HG03457 (cell line): ENCODE data around the gene JMJD1C.
"Not testable (repeated sequence)": the region's sequence is repeated elsewhere in the genome, so short reads cannot be mapped to it uniquely, and the experiment has no call there.

Experiments
- ATAC-seq: cut with Tn5 transposase; IDR thresholded peaks from one replicate; pipeline ENCODE4 v1.9.1; 2021; ENCODE audit warnings: moderate number of reproducible peaks; ENCODE audit not compliant: unreplicated experiment

The JMJD1C gene

DNA sequence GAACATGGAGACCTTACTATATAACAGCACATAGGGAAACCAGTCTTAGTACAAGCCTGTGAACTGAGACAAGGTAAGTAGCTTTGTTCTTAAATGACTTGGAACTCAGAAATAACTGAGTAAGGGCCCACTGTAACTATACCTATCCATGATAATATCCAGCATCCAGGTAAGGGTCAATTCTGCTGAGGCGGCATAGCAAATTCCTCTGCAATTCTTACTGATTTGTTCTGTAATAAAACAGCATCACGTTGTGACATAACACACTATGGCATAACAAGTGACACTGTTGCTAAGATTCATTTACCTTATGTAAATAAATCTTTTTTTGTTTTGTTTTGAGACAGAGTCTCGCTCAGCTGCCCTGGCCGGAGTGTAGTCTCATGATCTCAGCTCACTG, 97.4 kb downstream of the JMJD1C start:
- ATAC-seq, result no peak

GRCh38 chr10:63366933-63367332, 98.8 kb downstream of the JMJD1C start:
- ATAC-seq, result no peak

- ATAC-seq, result no peak
Measured at GRCh38 chr10:63365976-63366765, 99.6 kb downstream of the JMJD1C start.

DNA sequence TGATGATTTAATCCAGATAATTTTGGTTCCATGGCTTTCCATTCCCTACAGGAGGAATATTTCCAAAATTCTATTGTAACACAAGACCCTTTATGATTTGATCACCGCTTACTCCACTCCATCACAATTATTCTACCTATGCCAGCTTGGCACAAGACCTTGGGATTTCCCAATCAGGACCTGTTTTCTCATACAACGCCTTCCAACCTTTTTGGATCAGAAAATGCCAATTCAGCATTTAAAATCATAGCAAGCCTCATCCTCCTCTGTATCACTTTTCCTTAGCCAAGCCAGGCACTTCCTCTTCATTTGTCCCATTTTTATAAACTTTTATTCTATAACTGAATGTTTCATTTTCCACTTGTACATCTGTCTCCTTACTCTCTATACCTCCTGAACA, 100.9 kb downstream of the JMJD1C start:
- no peak for ATAC-seq

- ATAC-seq, result no peak
Measured at GRCh38 chr10:63363951-63364350, 101.8 kb downstream of the JMJD1C start.

- peak; percentile 5 for ATAC-seq
Measured at GRCh38 chr10:63355682-63356081, 110.1 kb downstream of the JMJD1C start.

GRCh38 chr10:63352976-63353375, 112.8 kb downstream of the JMJD1C start:
- no peak for ATAC-seq

DNA sequence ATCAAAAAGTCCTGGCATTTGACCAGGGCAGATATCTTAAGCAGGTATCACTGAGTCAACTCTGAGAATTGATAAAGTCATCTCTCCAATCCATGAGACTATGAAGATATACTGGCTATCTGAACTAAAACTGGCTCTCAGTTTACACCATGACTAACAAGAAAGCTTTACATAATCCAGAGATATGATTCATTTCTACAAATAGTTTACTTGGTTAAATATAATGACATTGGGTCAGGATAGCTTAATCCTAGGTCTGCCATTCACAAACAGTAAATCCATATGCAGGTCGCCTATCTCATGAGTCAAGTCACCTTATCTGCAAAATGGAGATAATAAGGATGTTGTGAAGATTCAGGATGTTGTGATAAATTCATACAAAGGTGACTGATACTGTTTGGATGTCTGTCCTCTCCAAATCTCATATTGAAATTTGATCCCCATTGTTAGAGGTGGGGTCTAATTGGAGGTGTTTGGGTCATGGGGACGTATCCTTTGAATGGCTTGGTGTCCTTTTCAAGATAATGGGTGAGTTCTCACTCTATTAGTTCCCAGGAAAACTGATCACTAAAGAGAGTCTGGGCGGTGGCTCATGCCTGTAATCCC, 117.4 kb downstream of the JMJD1C start:
- no peak for ATAC-seq

DNA sequence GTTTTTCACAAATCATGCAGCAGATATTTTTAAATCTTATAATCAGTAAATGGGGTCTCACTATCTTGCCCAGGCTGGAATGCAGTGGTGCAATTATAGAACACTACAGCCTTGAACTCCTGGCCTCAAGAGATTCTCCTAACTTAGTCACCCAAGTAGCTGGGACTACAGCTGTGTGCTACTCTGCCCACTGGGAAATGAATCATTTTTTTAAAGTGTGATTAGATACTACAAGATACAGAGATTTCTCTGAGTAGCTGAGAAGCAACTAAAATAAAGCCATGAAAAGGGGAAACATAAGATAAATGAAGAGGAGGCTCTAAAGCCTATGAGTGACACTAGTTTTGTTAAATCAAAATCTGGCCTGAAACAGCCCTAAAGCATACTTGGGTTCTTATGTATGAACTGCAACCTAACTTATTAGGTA, 119.7 kb downstream of the JMJD1C start:
- ATAC-seq, result no peak

DNA sequence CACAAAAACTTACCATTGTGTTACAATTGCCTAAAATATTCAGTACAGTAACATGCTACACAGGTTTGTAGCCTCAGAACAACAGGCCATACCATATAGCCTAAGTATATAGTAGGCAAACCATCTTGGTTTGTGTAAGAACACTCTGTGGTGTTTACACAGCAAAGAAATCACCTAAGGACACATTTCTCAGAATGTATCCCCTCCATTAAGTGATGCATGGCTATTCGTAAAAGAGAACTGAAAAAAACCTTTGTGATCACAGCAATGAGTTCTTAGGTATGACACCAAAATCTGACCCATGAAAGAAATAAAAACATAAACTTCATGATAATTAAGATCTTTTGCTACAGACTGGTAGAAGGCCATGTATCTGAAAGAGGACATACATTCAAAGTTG, 121.5 kb downstream of the JMJD1C start:
- ATAC-seq, result no peak

GRCh38 chr10:63343476-63343875, 122.3 kb downstream of the JMJD1C start:
- ATAC-seq, result no peak

GRCh38 chr10:63339640-63340039, 126.1 kb downstream of the JMJD1C start:
- not testable (repeated sequence) for ATAC-seq

DNA sequence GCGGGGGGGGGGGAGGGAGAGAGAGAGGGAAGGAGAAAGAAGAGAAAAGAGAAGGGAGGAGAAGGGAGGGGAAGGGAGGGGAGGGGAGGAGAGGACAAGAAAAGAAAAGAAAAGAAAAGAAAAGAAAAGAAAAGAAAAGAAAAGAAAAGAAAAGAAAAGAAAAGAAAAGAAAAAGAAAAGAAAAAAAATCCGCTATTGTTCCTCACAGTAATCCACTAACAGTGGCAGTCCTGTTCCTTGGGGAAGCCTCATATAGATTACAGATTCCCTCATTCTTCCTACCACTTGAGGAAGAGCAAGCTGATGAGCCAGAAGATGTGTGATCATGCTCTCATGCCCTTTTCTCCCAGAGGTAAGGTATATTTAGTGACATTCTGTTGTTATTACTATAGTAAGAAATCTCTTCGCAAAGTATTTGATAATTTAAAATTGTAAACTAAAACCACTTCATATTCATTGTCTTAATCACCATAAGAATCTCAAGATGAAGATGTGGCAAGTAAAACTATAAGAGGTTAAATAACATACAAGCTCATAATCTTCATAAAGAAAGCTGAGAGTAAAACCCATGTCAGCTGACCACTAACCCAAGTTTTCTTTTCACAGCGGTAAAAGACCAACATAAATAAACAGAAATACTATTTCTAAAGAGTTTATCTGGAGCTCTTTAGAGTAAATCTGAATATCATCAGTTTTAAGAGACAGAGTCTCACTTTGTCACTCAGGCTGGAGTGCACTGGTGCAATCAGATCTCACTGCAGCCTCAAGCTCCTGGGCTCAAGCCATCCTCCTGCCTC, 128.1 kb downstream of the JMJD1C start:
- no peak for ATAC-seq

- ATAC-seq, result no peak
Measured at GRCh38 chr10:63331586-63331985, 134.2 kb downstream of the JMJD1C start.

DNA sequence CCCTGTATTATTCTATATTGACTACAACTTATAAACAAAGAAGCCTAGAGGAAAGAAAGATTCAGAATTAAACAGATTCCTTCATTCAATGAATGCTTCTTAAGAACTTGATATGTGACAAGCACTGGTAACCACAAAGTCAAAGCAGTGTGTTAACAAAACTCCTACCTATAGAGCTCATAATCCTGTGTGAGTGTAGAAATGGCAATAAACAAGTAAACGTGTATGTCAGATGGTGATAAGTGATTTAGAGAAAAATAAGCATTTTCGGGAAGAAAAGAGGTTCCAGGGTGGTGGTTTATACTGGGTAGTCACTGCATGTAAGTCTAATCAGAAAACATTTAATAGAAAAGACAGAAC, 141.3 kb downstream of the JMJD1C start:
- ATAC-seq, result no peak

GRCh38 chr10:63323701-63324494, 141.9 kb downstream of the JMJD1C start:
- no peak for ATAC-seq

GRCh38 chr10:63320683-63321082, 145.1 kb downstream of the JMJD1C start:
- no peak for ATAC-seq

DNA sequence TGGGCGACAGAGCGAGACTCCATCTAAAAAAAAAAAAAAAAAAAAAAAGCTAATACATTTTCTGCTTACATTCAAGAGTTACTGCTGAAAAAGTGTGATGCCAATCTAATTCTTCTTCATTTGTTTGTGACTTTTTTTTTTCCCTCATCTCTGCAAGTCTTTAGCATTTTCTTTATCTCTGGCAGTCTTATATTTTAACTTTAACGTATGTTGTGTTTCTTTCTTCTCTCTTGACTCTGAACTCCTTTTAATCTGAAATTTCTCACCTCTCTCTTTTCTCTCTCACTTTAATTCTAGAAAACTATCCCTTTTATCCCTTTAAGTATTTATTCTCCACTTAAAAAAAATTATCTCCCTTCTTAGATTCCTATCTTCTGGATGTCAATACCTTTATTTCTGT, 146.5 kb downstream of the JMJD1C start:
- ATAC-seq, result no peak

GRCh38 chr10:63318491-63318890, 147.3 kb downstream of the JMJD1C start:
- ATAC-seq, result no peak

- ATAC-seq, result no peak
Measured at GRCh38 chr10:63314020-63314419, 151.8 kb downstream of the JMJD1C start.

DNA sequence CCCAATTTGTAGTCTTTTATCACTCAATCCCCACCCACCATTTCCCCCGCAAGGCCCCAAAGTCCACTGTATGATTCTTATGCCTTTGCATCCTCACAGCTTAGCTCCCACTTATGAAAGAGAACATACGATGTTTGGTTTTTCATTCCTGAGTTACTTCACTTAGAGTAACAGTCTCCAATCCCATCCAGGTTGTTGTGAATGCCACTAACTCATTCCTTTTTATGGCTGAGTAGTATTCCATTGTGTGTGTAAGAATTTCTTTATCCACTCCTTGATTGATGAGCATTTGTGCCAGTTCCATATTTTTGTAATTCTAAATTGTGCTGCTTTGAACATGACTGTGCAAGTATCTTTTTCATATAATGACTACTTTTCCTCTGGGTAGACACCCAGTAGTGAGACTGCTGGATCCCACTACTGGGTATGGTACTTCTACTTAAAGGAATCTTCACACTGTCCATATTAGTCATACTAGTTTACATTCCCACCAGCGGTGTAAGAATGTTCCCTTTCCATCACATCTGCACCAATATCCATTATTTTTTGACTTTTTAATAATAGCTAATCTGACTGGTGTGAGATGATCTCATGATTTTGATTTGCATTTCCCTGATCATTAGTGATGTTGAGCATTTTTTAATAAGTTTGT, 152.6 kb downstream of the JMJD1C start:
- ATAC-seq, result no peak
